ENCODE data around the gene SELP. TPM values are rescaled to one million over a fixed set of nuclear protein-coding genes. Genes with fewer than 3 reads are reported as not detected.

Gene SELP
- total and polyA plus RNA-seq, 2 of the 13 experiments (the other 11 are each of a cell fraction or from before 2014, with no cell fraction given): 0.11 TPM; not detected in 1

GRCh38 chr1:169550294-169550693 is 79.6 kb downstream of the SELP start:
- H2AFZ ChIP-seq (ENCODE audit: low read length): no peak overlapping the region
- H3K36me3 ChIP-seq (replicated peaks in 1 of 2; ENCODE audit: control insufficient read depth in 1 of 2, insufficient read depth in 2 of 2, low read length in 2 of 2): peaks cover 15 to 70% of the 10 kb centered on the region in 2 experiments
- no peak overlapping the region for H3K27ac ChIP-seq (ENCODE audit: extremely low read length, insufficient read depth, low read length)
- H3K27me3 ChIP-seq (ENCODE audit: control insufficient read depth in 1 of 2, insufficient read depth in 2 of 2, low read length in 2 of 2): no peaks in the 10 kb centered on the region
- no peak overlapping the region for H3K9ac ChIP-seq (ENCODE audit: insufficient read depth, low read depth, low read length)
- ChIA-PET CTCF (ENCODE audit: low intra/inter-chr PET ratio, low total read pairs) (interaction anchor here (0.7 to 1.7 kb wide), 3 partner anchors 39 to 259 kb away, joined by 4 to 15 read pairs (median 10); partner anchors contain the start of gene SELL), POLR2A (interaction anchor here (1.1 to 1.7 kb wide), 2 partner anchors 16 to 36 kb away, joined by 3 to 7 read pairs; partner anchors contain the start of gene F5)
- BruUV-seq (replicated peaks): no TSS peak
- no peak overlapping the region for H3K4me2 ChIP-seq (ENCODE audit: low read depth, low read length)
- H4K20me1 ChIP-seq (ENCODE audit: insufficient read depth, low read length): peaks cover 7% of the 10 kb centered on the region; the same call in 1 of the 2 replicates
- no peak overlapping the region for H3K4me3 ChIP-seq (replicated peaks in 1 of 3; ENCODE audit: insufficient read depth in 1 of 3, low read depth in 2 of 3, low read length in 3 of 3)
- peak; percentile 58 for DNase-seq (ENCODE audit: low spot score)
- no peak for FAIRE-seq
- H3K9me3 ChIP-seq (ENCODE audit: low read length): no peaks in the 10 kb centered on the region
- peak; percentile 80 for ATAC-seq
- in situ Hi-C loops (cut with HindIII; ENCODE audit: extremely low pct_ligation_motif_present, low pct_unique_long_range_greater_than_20kb): no loop called here
- WGBS (ENCODE audit: low lambda C conversion rate): 44% methylated on average over 4 of the region's 4 CpGs
- intact Hi-C loops (cut with micrococcal nuclease; ENCODE audit: unreplicated experiment): loop anchor here (1.0 kb wide), 3 partner anchors 36 to 259 kb away; partner anchors contain the start of gene F5
- no peaks in the 10 kb centered on the region for H3K79me2 ChIP-seq (ENCODE audit: insufficient read depth, low read length)
- H3K4me1 ChIP-seq (ENCODE audit: insufficient read depth, low read length): peaks cover 14% of the 10 kb centered on the region
- TF ChIP-seq NFATC3 (CRISPR knock-in tag; IDR thresholded peaks at IDR 0.05) (no peak), NKX3-1 (CRISPR knock-in tag; IDR thresholded peaks at IDR 0.05) (no peak), TEAD3 (CRISPR knock-in tag; optimal IDR thresholded peaks at IDR 0.05; ENCODE audit: borderline replicate concordance) (no peak), ZNF781 (CRISPR knock-in tag; IDR thresholded peaks at IDR 0.05; ENCODE audit: borderline replicate concordance, not compliant biosample characterization) (no peak), POLR2A (IDR thresholded peaks at IDR 0.05; ENCODE audit: insufficient read depth in 1 of 2, low read depth in 2 of 2, low read length in 2 of 2) (no peak), ZNF839 (CRISPR knock-in tag; IDR thresholded peaks at IDR 0.05; ENCODE audit: borderline replicate concordance) (no peak), EZH2 (conservative IDR thresholded peaks at IDR 0.05; ENCODE audit: low read depth, low read length) (no peak), ZNF710 (CRISPR knock-in tag; IDR thresholded peaks at IDR 0.05; ENCODE audit: borderline replicate concordance) (no peak), CREM (IDR thresholded peaks at IDR 0.05) (no peak), CREM (CRISPR knock-in tag; IDR thresholded peaks at IDR 0.05) (no peak), CREB3 (CRISPR knock-in tag; IDR thresholded peaks at IDR 0.05) (no peak), BORCS8-MEF2B (CRISPR knock-in tag; IDR thresholded peaks at IDR 0.05) (no peak), ZNF572 (CRISPR knock-in tag; IDR thresholded peaks at IDR 0.05) (no peak), GRHL1 (CRISPR knock-in tag; conservative IDR thresholded peaks at IDR 0.05) (no peak), ZC3H13 (CRISPR knock-in tag; IDR thresholded peaks at IDR 0.05) (no peak), TCF7L2 (IDR thresholded peaks at IDR 0.05; ENCODE audit: low read depth, low read length) (no peak), SMC3 (IDR thresholded peaks at IDR 0.05; ENCODE audit: low read length) (peak; percentile 69; the same call in 1 of the 2 replicates), ZNF136 (CRISPR knock-in tag; IDR thresholded peaks at IDR 0.05; ENCODE audit: low read depth) (no peak)
- TF ChIP-seq, protein P1, sequence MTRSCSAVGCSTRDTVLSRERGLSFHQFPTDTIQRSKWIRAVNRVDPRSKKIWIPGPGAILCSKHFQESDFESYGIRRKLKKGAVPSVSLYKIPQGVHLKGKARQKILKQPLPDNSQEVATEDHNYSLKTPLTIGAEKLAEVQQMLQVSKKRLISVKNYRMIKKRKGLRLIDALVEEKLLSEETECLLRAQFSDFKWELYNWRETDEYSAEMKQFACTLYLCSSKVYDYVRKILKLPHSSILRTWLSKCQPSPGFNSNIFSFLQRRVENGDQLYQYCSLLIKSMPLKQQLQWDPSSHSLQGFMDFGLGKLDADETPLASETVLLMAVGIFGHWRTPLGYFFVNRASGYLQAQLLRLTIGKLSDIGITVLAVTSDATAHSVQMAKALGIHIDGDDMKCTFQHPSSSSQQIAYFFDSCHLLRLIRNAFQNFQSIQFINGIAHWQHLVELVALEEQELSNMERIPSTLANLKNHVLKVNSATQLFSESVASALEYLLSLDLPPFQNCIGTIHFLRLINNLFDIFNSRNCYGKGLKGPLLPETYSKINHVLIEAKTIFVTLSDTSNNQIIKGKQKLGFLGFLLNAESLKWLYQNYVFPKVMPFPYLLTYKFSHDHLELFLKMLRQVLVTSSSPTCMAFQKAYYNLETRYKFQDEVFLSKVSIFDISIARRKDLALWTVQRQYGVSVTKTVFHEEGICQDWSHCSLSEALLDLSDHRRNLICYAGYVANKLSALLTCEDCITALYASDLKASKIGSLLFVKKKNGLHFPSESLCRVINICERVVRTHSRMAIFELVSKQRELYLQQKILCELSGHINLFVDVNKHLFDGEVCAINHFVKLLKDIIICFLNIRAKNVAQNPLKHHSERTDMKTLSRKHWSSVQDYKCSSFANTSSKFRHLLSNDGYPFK (CRISPR knock-in tag; IDR thresholded peaks at IDR 0.05; ENCODE audit: borderline replicate concordance): no peak

Measured in HepG2 (cell line).